H1 (cell line): Measurements from ENCODE around the gene GRK3. TPM values are rescaled to one million over a fixed set of nuclear protein-coding genes. Genes with fewer than 3 reads are reported as not detected.

Experiments
- CTCF ChIA-PET: fragments of 300-600 bp; sonication (Branson Sonifier 250); formaldehyde crosslinking; loops from one replicate; lab custom pipeline; 2021; ENCODE audit not compliant: partially characterized antibody; lab: Charles Lee
- POLR2A ChIA-PET: fragments of 300-600 bp; sonication (Branson Sonifier 250); formaldehyde crosslinking; loops from one replicate; lab custom pipeline; 2021; ENCODE audit warnings: inconsistent platforms; ENCODE audit not compliant: partially characterized antibody; lab: Charles Lee
- DNase-seq, 2 experiments: peaks; one replicate each; pipeline versions ENCODE4 v3.0.0 to v3.0.0-alpha.2; 2010 to 2022; ENCODE audit warnings: low spot score in 2 of 2, low read depth in 1 of 2, mixed read lengths in 1 of 2
- FAIRE-seq: peaks from 2 replicates; lab custom pipeline; 2011; peaks lifted over from hg19 to GRCh38; lab: Jason Lieb, UNC
- H2AFZ ChIP-seq: 2 replicates; pipeline ENCODE4 v1.8.1; 2012; ENCODE audit warnings: low read length, inconsistent platforms
- H2AK5ac ChIP-seq: 2 replicates; pipeline ENCODE4 v1.6.1; 2013; ENCODE audit warnings: low read depth, low read length
- H2BK120ac ChIP-seq: replicated peaks from 2 replicates; pipeline ENCODE3; 2013; ENCODE audit warnings: low read depth, low read length, inconsistent platforms
- H2BK12ac ChIP-seq: 2 replicates; pipeline ENCODE4 v1.6.1; 2013; ENCODE audit warnings: low read depth, low read length
- H2BK15ac ChIP-seq: 2 replicates; pipeline ENCODE4 v1.6.1; 2013; ENCODE audit warnings: low read length
- H2BK20ac ChIP-seq: 2 replicates; pipeline ENCODE4 v1.6.1; 2013; ENCODE audit warnings: low read length
- H2BK5ac ChIP-seq: 2 replicates; pipeline ENCODE4 v1.6.1; 2013; ENCODE audit warnings: low read depth, low read length
- H3K14ac ChIP-seq: 2 replicates; pipeline ENCODE4 v1.6.1; 2013; ENCODE audit warnings: inconsistent platforms; ENCODE audit not compliant: insufficient read length
- H3K18ac ChIP-seq: 2 replicates; pipeline ENCODE4 v1.6.1; 2013; ENCODE audit warnings: low read length; ENCODE audit errors: extremely low read depth
- H3K23ac ChIP-seq: 2 replicates; pipeline ENCODE4 v1.6.1; 2013; ENCODE audit warnings: inconsistent platforms; ENCODE audit not compliant: insufficient read length
- H3K23me2 ChIP-seq: 2 replicates; pipeline ENCODE4 v1.6.1; 2013; ENCODE audit warnings: low read depth, low read length
- H3K27ac ChIP-seq: 2 replicates; pipeline ENCODE4 v1.6.1; 2011; ENCODE audit warnings: low read depth, low read length, inconsistent platforms
- H3K27me3 ChIP-seq, 4 experiments: replicated peaks in 1 of 4; 1 replicate in 1 of 4; 2 replicates in 3 of 4; pipeline versions ENCODE4 v1.6.1 to v1.8.1; 2011 to 2013; ENCODE audit warnings: low read length in 3 of 4, mild to moderate bottlenecking in 3 of 4, inconsistent platforms in 2 of 4, mixed read lengths in 2 of 4, moderate library complexity in 1 of 4; ENCODE audit not compliant: control insufficient read depth in 3 of 4, insufficient read depth in 3 of 4; ENCODE audit errors: extremely low read depth in 1 of 4
- H3K36me3 ChIP-seq, 4 experiments: 2 replicates each; pipeline versions ENCODE4 v1.6.1 to v1.8.1; 2011 to 2013; ENCODE audit warnings: mild to moderate bottlenecking in 4 of 4, low read length in 3 of 4, moderate library complexity in 2 of 4, control low read depth in 1 of 4, inconsistent platforms in 1 of 4; ENCODE audit not compliant: insufficient read depth in 4 of 4, control insufficient read depth in 2 of 4
- H3K4ac ChIP-seq: replicated peaks from 2 replicates; pipeline ENCODE3; 2013; ENCODE audit warnings: low read length, low read depth, mixed read lengths, inconsistent platforms; ENCODE audit not compliant: insufficient read length
- H3K4me1 ChIP-seq, 4 experiments: replicated peaks in 1 of 4; 1 replicate in 1 of 4; 2 replicates in 3 of 4; pipeline versions ENCODE4 v1.6.1 to v1.8.1; 2011 to 2013; ENCODE audit warnings: low read length in 3 of 4, inconsistent platforms in 2 of 4, mixed read lengths in 1 of 4; ENCODE audit not compliant: insufficient read depth in 4 of 4, control insufficient read depth in 3 of 4
- H3K4me2 ChIP-seq, 2 experiments: 2 replicates each; pipeline versions ENCODE4 v1.6.1 to v1.8.1; 2011 to 2013; ENCODE audit warnings: low read depth in 2 of 2, low read length in 2 of 2, control low read depth in 1 of 2, inconsistent platforms in 1 of 2, mild to moderate bottlenecking in 1 of 2; ENCODE audit not compliant: insufficient read depth in 1 of 2
- H3K4me3 ChIP-seq, 4 experiments: fragments of 200-600, 300-600 bp in 1 of 4; sonication (generic), shearing (Covaris generic), sonication (Bioruptor Twin) in 1 of 4; 2 replicates each; pipeline versions ENCODE4 v1.5.1 to v1.8.1; 2011 to 2016; ENCODE audit warnings: low read length in 4 of 4, low read depth in 3 of 4, control low read depth in 2 of 4, inconsistent platforms in 2 of 4, mild to moderate bottlenecking in 2 of 4, mixed read lengths in 1 of 4, moderate library complexity in 1 of 4; ENCODE audit not compliant: insufficient read depth in 2 of 4; ENCODE audit errors: extremely low read depth in 1 of 4
- H3K56ac ChIP-seq: replicated peaks from 2 replicates; pipeline ENCODE3; 2013; ENCODE audit warnings: low read depth, mild to moderate bottlenecking, mixed read lengths, low read length, inconsistent platforms; ENCODE audit not compliant: insufficient read length
- H3K79me1 ChIP-seq: 2 replicates; pipeline ENCODE4 v1.6.1; 2013; ENCODE audit warnings: low read depth, low read length, control low read depth
- H3K79me2 ChIP-seq, 2 experiments: 2 replicates each; pipeline versions ENCODE4 v1.6.1 to v1.8.1; 2012 to 2013; ENCODE audit warnings: low read length in 2 of 2, mild to moderate bottlenecking in 2 of 2, inconsistent platforms in 1 of 2; ENCODE audit not compliant: insufficient read depth in 2 of 2, control insufficient read depth in 1 of 2
- H3K9ac ChIP-seq, 4 experiments: replicated peaks in 1 of 4; 1 replicate in 1 of 4; 2 replicates in 3 of 4; pipeline versions ENCODE4 v1.6.1 to v1.8.1; 2011 to 2013; ENCODE audit warnings: low read depth in 3 of 4, low read length in 3 of 4, control low read depth in 2 of 4, mild to moderate bottlenecking in 2 of 4, moderate library complexity in 2 of 4, inconsistent platforms in 1 of 4; ENCODE audit errors: extremely low read depth in 1 of 4
- H3K9me3 ChIP-seq, 2 experiments: 2 replicates each; pipeline versions ENCODE4 v1.6.1 to v1.8.1; 2012 to 2013; ENCODE audit warnings: mild to moderate bottlenecking in 2 of 2, moderate library complexity in 2 of 2, control low read depth in 1 of 2, inconsistent platforms in 1 of 2, low read depth in 1 of 2, low read length in 1 of 2, mixed read lengths in 1 of 2; ENCODE audit not compliant: insufficient read depth in 2 of 2
- H4K20me1 ChIP-seq, 2 experiments: replicated peaks in 1 of 2; 2 replicates each; pipeline versions ENCODE3 to v1.8.1; 2011 to 2013; ENCODE audit warnings: inconsistent platforms in 2 of 2, low read length in 2 of 2, mild to moderate bottlenecking in 1 of 2; ENCODE audit not compliant: insufficient read depth in 2 of 2, control insufficient read depth in 1 of 2
- H4K5ac ChIP-seq: 2 replicates; pipeline ENCODE4 v1.6.1; 2013; ENCODE audit warnings: low read length, low read depth, mixed read lengths, inconsistent platforms; ENCODE audit not compliant: insufficient read length
- H4K8ac ChIP-seq: 2 replicates; pipeline ENCODE4 v1.8.0; 2013; ENCODE audit warnings: mild to moderate bottlenecking, moderate library complexity, low read length, inconsistent platforms; ENCODE audit not compliant: insufficient read depth; ENCODE audit errors: extremely low read depth
- H4K91ac ChIP-seq: replicated peaks from 2 replicates; pipeline ENCODE3; 2013; ENCODE audit warnings: low read length, mixed read lengths, inconsistent platforms; ENCODE audit not compliant: insufficient read length
- CREB1 ChIP-seq: IDR thresholded peaks from 2 replicates; pipeline ENCODE4 v1.6.1; 2012; ENCODE audit warnings: inconsistent platforms
- SAP30 ChIP-seq: fragments of 300-600 bp; sonication (generic); IDR thresholded peaks from 2 replicates; pipeline ENCODE4 v1.7.1; 2012; ENCODE audit warnings: low read length, moderate library complexity, mild to moderate bottlenecking, inconsistent platforms; ENCODE audit not compliant: insufficient read depth, insufficient replicate concordance
- ZNF274 ChIP-seq: IDR thresholded peaks from 2 replicates; pipeline ENCODE4 v1.7.0; 2012; ENCODE audit warnings: low read length, borderline replicate concordance; ENCODE audit errors: extremely low read depth
- WGBS, 2 experiments: shearing (Covaris generic) in 1 of 2; methylation state at CpG; one replicate each; pipeline versions ENCODE4 v1.1.6 to v1.1.7; 2013 to 2015; ENCODE audit warnings: low lambda C conversion rate in 2 of 2, mixed read lengths in 2 of 2, inconsistent platforms in 1 of 2, low coverage in 1 of 2, missing lambda C conversion rate in 1 of 2; ENCODE audit not compliant: insufficient replicate concordance in 2 of 2, insufficient coverage in 1 of 2, insufficient read length in 1 of 2; ENCODE audit errors: extremely low coverage in 1 of 2, missing lambda C conversion rate in 1 of 2; 5-methylcytosine and 5-hydroxymethylcytosine counted together
- polyA plus RNA-seq, 7 experiments: library from polyadenylated mRNA; depleted of rRNA in 3 of 7; stranded (reverse) in 5 of 7; unstranded in 2 of 7; fragments of >200 nt in 5 of 7; fragments of 200-250 nt in 2 of 7; gene quantifications; 1 replicate in 5 of 7; 2 replicates in 1 of 7; 4 replicates in 1 of 7; pipeline versions ENCODE4 v1.2.1 to v1.2.3, GENCODE V29; 2011 to 2013; ENCODE audit warnings: missing spikeins in 2 of 7, mixed read lengths in 2 of 7
- total RNA-seq: library from RNA; stranded (reverse); fragmentation: NEBNext Ultra II Directional; extraction: Animal tissue kit (Norgen Biotek cat#: 25700); gene quantifications from 2 replicates; pipeline ENCODE4 v1.2.1, GENCODE V29; 2021

GRK3 gene
- total and polyA plus RNA-seq, 2 of the 8 experiments (the other 6 are each of a cell fraction or from before 2014, with no cell fraction given): 7.5 to 35.3 TPM

DNA sequence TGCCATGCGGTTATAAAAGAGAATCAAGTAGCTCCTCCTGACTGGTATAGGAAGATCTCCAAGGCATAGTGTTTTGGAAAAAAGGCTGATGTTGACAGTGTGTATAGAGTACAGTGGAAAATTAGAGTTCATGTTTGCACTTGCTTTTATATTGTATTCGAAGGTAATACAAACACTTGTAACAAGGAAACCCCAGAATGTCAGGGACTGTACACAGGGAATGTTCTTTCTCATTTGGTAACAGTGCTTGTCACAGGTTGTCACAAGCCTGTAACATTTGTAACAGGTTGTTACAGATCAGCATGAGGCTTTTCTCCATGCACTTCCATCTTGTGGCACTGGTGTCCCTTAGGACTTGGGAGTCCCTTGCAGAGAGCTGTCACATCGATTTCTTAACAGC is 64.0 kb downstream of the GRK3 start:
- Histone ChIP-seq H4K5ac (no peak overlapping the region), H3K27ac (no peak overlapping the region), H3K79me1 (peaks cover 11% of the 10 kb centered on the region), H4K91ac (no peak overlapping the region), H4K20me1 (peaks cover 5 to 10% of the 10 kb centered on the region in 2 experiments), H2AK5ac (no peak overlapping the region), H3K4me2 (no peak overlapping the region), H3K9me3 (no peaks in the 10 kb centered on the region), H2BK12ac (no peak overlapping the region), H3K36me3 (no peaks in the 10 kb centered on the region), H3K4me3 (no peak overlapping the region), H3K4ac (no peak overlapping the region), H3K79me2 (peaks cover 0 to 38% of the 10 kb centered on the region in 2 experiments; a peak in 3 of 4 replicates), H3K23me2 (no peaks in the 10 kb centered on the region), H2AFZ (no peak overlapping the region), H3K27me3 (no peaks in the 10 kb centered on the region), H2BK120ac (no peak overlapping the region), H3K56ac (no peak overlapping the region), H4K8ac (no peak overlapping the region), H2BK15ac (no peak overlapping the region), H2BK5ac (no peak overlapping the region), H3K9ac (no peak overlapping the region), H2BK20ac (no peak overlapping the region), H3K18ac (no peak overlapping the region), H3K14ac (no peak overlapping the region), H3K4me1 (no peaks in the 10 kb centered on the region), H3K23ac (no peak overlapping the region)
- FAIRE-seq (no peak), DNase-seq (no peak)
- TF ChIP-seq CREB1 (no peak), ZNF274 (no peak), SAP30 (no peak)
- ChIA-PET POLR2A (no interaction called here), CTCF (no interaction called here)
- WGBS, 2 experiments: 84% methylated on average over 3 of the region's 3 CpGs; no CpG with 5 or more reads in 1 of the 2 experiments
